GM19468 (cell line): Measurements from ENCODE around the gene STYK1.
"Not testable (repeated sequence)": the region's sequence is repeated elsewhere in the genome, so short reads cannot be mapped to it uniquely, and the experiment has no call there.

Source experiments
- ATAC-seq: cut with Tn5 transposase; IDR thresholded peaks from one replicate; pipeline ENCODE4 v1.9.1; 2021; ENCODE audit warnings: mild to moderate bottlenecking, moderate library complexity, moderate number of reproducible peaks; ENCODE audit not compliant: unreplicated experiment; ENCODE audit errors: extremely low read depth

The STYK1 gene

GRCh38 chr12:10697156-10697555 is 23.3 kb upstream of the STYK1 start:
- no peak for ATAC-seq

DNA sequence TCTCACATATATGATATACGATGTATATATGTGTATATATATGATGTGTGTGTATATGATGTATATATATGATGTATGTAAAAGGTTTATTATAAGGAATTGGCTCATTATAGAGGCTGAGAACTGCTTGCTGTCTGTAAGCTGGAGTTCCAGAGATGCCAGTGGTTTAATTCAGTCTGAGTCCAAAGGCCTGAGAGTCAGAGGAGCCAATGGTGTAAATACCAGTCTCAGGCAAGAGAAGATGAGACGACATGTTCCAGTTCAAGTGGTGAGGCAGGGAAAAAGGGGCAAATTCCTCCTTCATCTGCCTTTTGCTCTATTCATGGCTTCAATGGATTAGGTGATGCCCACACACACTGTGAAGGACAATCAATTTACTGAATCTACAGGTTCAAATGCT is 17.1 kb upstream of the STYK1 start:
- ATAC-seq = no peak

DNA sequence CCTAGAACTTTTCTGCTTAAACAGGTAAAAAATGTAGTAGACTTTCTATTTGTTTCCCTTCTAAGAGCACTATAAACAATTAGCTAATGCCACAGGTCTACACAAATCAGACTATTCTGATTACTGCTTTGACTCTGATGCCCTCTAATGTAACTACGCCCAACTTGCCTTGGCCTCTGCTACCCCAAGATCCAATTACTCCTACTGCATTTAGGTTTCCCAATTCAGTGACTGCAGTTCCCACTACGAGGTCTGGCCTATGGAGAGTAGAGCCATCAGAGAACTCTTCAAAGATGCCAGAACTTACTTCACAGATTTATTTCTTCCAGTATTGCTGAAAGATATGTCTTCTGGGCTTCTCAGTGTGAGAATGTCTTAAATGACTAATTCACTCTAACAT is 15.3 kb upstream of the STYK1 start:
- ATAC-seq = no peak

- no peak for ATAC-seq
Measured at GRCh38 chr12:10688042-10688441, 14.2 kb upstream of the STYK1 start.

GRCh38 chr12:10672231-10672868 is 1.5 kb downstream of the STYK1 start:
- ATAC-seq = no peak

- no peak for ATAC-seq
Measured at GRCh38 chr12:10669533-10669932, 4.3 kb downstream of the STYK1 start.

DNA sequence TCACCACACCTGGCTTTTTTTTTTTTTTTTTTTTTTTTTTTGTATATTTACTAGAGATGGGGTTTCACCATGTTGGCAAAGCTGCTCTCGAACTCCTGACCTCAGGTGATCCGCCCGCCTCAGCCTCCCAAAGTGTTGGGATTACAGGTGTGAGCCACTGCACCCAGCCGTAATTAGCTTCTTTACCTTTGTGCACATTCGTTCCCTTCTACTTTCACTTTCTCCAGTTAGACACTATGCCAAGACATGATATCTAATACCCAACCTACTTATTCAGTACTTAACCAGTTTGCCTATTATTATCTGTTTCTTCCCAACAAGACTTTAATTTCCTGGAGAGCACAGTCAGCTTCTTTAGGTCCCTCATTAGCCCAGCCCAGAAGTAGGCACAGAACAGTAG is 5.3 kb downstream of the STYK1 start:
- ATAC-seq = no peak

DNA sequence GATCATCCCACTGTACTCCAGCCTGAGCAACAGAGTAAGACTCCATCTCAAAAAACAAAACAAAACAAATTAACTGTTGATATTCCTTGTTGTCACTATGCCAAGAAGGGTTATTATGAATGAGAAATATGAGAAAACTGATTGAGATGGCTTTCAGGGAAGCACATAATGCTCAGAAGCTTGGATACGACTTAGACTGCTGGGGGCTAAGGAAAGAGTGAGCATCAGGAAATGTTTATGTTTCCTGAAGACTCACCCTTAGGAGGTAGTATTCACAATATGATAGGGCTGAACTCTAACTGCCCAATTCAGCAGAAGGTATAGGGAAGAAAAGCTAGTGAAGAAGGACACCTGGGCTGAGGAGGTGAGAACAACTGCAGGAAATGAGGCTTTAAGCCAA is 6.3 kb downstream of the STYK1 start:
- ATAC-seq = no peak

- no peak for ATAC-seq
Measured at GRCh38 chr12:10664499-10664898, 9.4 kb downstream of the STYK1 start.

GRCh38 chr12:10663869-10664268 is 10.0 kb downstream of the STYK1 start:
- no peak for ATAC-seq

DNA sequence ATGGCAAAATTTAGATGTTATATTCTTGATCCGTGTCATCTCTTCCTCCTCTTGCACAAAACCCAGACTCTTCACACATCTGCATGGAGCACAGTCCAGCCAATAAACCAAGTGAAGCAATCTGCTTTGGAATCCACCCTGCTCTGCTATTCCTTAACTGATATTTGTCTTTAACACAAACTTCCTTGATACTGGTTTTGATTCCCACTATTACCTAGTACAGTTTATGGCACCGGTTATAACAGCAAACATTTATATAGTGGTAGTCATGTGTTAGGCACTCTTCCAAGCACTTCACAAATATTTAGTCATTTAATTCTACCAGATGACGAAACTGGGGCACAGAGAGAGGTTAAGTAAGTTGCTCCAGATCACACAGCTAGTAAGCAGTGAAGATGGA is 12.5 kb downstream of the STYK1 start:
- no peak for ATAC-seq

- ATAC-seq = no peak
Measured at GRCh38 chr12:10654003-10654402, 19.8 kb downstream of the STYK1 start.

DNA sequence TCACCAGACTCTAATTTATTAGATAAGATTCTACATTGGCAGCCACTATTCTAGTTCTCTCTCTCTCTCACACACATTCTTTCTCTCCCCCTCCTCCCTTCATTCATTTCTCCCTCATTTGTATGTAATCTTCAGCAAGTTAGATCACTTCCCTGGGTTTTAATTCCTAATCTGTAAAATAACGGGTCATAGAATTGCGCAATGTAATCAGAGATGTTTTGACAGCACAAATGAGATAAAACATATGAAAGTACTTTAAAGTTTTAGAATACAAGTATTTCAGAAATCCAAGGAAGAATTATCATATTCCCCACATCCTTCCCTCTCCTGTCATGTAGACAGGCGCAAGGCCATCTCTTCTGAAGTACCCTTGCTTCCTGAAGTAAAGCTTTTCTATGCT is 21.7 kb downstream of the STYK1 start:
- ATAC-seq = no peak

DNA sequence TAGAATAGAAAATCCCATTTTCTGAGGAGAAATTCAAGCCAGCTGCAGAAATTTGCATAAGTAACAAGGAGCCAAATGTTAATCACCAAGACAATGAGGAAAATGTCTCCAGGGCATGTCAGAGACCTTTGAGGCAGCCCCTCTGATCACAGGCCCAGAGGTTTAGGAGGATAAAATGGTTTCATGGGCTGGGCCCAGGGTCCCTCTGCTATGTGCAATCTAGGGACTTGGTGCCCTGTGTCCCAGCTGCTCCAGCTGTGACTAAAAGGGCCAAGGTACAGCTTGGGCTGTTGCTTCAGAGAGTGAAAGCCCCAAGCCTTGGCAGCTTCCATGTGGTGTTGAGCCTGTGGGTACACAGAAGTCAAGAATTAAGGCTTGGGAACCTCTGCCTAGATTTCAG is 27.3 kb downstream of the STYK1 start:
- ATAC-seq = not testable (repeated sequence)

GRCh38 chr12:10645910-10646309 is 27.9 kb downstream of the STYK1 start:
- ATAC-seq = no peak

DNA sequence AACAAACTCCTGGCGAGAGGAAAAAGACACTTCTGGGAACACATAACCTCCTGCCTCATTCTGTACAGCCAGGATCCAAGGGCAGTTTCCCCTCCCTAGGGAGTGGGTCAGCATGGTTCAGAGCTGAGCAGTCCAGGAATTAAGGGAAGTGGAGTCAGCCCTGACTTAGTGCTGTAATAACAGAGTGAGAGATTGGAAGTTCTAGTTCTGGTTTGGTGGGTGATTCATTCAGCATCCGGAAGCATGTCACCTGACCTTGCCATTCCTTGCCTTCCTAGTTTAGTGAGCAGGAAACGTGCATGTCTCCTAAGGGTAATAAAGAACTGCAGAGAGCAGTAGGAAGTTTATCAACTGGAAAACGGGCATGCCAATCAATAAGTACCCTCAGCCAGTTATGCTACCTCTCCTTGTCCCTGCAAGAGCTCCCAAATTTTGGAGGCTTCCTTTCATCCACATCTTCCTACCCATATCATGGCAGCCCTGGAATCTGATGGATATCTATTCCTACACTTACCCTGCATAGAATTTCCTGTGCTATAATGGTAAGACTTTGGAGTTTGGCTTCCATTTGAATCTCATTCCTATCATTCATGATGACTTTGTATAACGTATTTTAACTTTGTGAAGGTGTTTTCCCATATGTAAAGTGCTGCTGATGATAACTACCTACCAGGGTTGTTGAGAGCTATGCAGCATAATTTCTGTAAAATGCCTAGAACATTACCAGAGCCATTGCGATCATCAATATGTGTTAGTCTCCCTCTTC is 31.9 kb downstream of the STYK1 start:
- no peak for ATAC-seq

- no peak for ATAC-seq
Measured at GRCh38 chr12:10638728-10639127, 35.1 kb downstream of the STYK1 start.

GRCh38 chr12:10636611-10637010 is 37.2 kb downstream of the STYK1 start:
- no peak for ATAC-seq

DNA sequence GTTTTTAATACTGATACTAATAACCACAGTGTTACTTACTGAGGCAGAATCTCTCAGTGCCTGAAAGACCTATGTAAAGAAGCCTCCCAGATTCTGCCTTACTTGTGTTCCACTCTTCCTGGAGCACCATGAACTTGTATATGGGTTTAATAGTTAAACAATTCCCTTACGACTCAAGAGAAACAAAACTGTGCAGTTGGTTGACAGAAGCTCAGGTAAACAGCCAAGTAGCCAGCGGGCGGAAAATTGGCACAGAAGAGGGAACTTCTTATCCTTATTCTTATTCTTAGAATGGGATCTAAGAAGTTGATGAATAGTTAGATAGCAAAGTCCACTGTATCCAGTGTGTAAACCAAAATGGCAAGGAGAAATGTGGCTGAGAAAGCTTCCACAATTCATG is 37.7 kb downstream of the STYK1 start:
- no peak for ATAC-seq

GRCh38 chr12:10635306-10635705 is 38.5 kb downstream of the STYK1 start:
- ATAC-seq = no peak

DNA sequence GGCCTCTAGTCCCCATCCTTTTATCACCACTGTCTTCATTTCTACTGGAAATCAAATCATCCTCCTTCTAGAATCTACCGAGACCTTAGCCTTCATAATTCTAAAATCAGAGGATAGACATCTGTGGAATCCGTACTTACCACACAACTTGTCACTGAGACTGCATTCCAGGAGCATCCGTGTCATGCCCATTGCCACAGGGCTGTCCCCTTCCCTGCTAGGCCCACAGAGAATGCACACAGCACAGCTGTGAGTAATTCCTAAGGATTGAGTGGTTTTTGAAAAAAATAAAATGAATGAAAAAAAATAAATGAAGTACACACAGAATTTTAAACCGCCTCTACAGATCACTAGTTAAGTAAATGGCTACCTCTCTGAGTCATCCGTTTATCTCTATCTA is 39.4 kb downstream of the STYK1 start:
- ATAC-seq = no peak

- no peak for ATAC-seq
Measured at GRCh38 chr12:10633541-10633940, 40.3 kb downstream of the STYK1 start.
